MM.1S (cell line): ENCODE data around the gene SDK1.

Source experiments
- DNase-seq: peaks from one replicate; pipeline ENCODE4 v3.0.0-alpha.2; 2015
- H2AFZ ChIP-seq: fragments of 300-600 bp; sonication (generic); 2 replicates; pipeline ENCODE4 v1.6.0; 2016; ENCODE audit warnings: antibody characterized with exemption, low read length
- H3F3A ChIP-seq: fragments of 300-600 bp; sonication (generic); 2 replicates; pipeline ENCODE4 v1.6.1; 2016; ENCODE audit warnings: mild to moderate bottlenecking, antibody characterized with exemption, low read length, moderate library complexity, mixed read lengths; ENCODE audit not compliant: insufficient read depth
- H3K27ac ChIP-seq: fragments of 300-600 bp; sonication (generic); 2 replicates; pipeline ENCODE4 v1.5.1; 2016; ENCODE audit warnings: mild to moderate bottlenecking, low read length
- H3K27me3 ChIP-seq: fragments of 300-600 bp; sonication (generic); replicated peaks from 2 replicates; pipeline ENCODE4 v1.6.0; 2016; ENCODE audit warnings: low read length; ENCODE audit not compliant: insufficient read depth
- H3K36me3 ChIP-seq: fragments of 300-600 bp; sonication (generic); replicated peaks from 2 replicates; pipeline ENCODE4 v1.6.1; 2016; ENCODE audit warnings: mild to moderate bottlenecking, low read length, mixed read lengths; ENCODE audit not compliant: insufficient read depth
- H3K4me1 ChIP-seq: fragments of 300-600 bp; sonication (generic); 2 replicates; pipeline ENCODE4 v1.6.1; 2016; ENCODE audit warnings: low read length, mixed read lengths
- H3K4me2 ChIP-seq: fragments of 300-600 bp; sonication (generic); 2 replicates; pipeline ENCODE4 v1.6.0; 2016; ENCODE audit warnings: low read depth, low read length
- H3K4me3 ChIP-seq: fragments of 300-600 bp; sonication (generic); 2 replicates; pipeline ENCODE4 v1.5.1; 2016; ENCODE audit warnings: low read length, mixed read lengths
- H3K79me2 ChIP-seq: fragments of 300-600 bp; sonication (generic); 2 replicates; pipeline ENCODE4 v1.6.1; 2016; ENCODE audit warnings: mixed run types, low read length, mixed read lengths
- H3K9ac ChIP-seq: fragments of 300-600 bp; sonication (generic); 2 replicates; pipeline ENCODE4 v1.6.1; 2016; ENCODE audit warnings: low read length, mixed read lengths
- H3K9me2 ChIP-seq: fragments of 300-600 bp; sonication (generic); replicated peaks from 2 replicates; pipeline ENCODE4 v1.6.1; 2016; ENCODE audit warnings: mild to moderate bottlenecking, low read length, mixed read lengths; ENCODE audit not compliant: insufficient read depth
- H3K9me3 ChIP-seq: fragments of 300-600 bp; sonication (generic); replicated peaks from 2 replicates; pipeline ENCODE4 v1.6.1; 2016; ENCODE audit warnings: mild to moderate bottlenecking, low read length, mixed read lengths; ENCODE audit not compliant: insufficient read depth
- H4K20me1 ChIP-seq: fragments of 300-600 bp; sonication (generic); 2 replicates; pipeline ENCODE4 v1.6.1; 2016; ENCODE audit warnings: mild to moderate bottlenecking, low read length, moderate library complexity, mixed read lengths; ENCODE audit not compliant: insufficient read depth
- EZH2 ChIP-seq: fragments of 300-600 bp; sonication (generic); optimal IDR thresholded peaks from 2 replicates; pipeline ENCODE3; 2017; ENCODE audit warnings: low read depth, mild to moderate bottlenecking, antibody characterized with exemption, low read length, mixed read lengths
- EZH2phosphoT487 ChIP-seq: fragments of 300-600 bp; sonication (generic); IDR thresholded peaks from 2 replicates; pipeline ENCODE4 v1.6.1; 2018; ENCODE audit warnings: antibody characterized with exemption, low read length
- TF ChIP-seq, protein P1 (sequence below): fragments of 300-600 bp; sonication (generic); IDR thresholded peaks from 2 replicates; pipeline ENCODE4 v1.5.1; 2016; ENCODE audit warnings: antibody characterized with exemption, low read length, mixed read lengths

SDK1 gene

DNA sequence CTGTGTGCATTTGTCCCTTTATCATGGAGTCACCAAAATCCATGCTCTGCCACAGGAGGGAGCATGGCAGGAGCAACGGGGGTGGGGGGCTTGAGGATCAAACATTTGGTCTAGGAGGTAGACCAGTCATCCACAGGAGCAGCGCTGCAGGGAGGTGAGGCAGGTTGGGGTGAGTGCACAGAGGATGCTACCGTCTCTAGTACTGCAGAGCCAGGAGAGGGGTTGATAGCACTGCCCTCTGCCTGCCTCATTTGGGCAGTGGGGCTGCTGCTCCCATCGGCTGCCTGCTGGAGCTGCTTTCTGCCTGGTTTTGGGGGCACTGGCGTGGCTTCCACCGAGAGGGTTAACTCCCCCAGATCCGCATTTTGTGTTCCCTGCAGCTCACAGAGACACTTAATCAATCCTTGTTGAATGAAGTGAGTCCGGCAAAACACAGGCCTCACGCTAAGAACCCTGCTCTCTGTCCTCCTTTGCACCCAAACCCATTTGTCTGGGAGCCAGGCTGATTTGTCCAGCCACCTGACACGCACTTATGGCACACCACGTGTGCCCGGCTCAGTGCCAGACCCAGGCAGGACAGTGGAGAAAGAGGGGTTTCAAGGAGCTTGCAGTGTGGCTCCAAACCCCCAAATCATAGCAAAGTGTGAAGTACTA, 854.0 kb downstream of the SDK1 start:
- Histone ChIP-seq H3K9me2 (no peaks in the 10 kb centered on the region), H3F3A (no peaks in the 10 kb centered on the region), H4K20me1 (no peaks in the 10 kb centered on the region), H3K27ac (no peak overlapping the region), H3K9ac (no peak overlapping the region), H3K36me3 (no peaks in the 10 kb centered on the region), H2AFZ (no peak overlapping the region), H3K4me1 (no peaks in the 10 kb centered on the region), H3K4me2 (no peak overlapping the region), H3K9me3 (no peaks in the 10 kb centered on the region), H3K79me2 (no peaks in the 10 kb centered on the region), H3K27me3 (no peaks in the 10 kb centered on the region), H3K4me3 (no peak overlapping the region)
- no peak for TF ChIP-seq EZH2
- TF ChIP-seq EZH2phosphoT487: no peak
- TF ChIP-seq, protein P1, sequence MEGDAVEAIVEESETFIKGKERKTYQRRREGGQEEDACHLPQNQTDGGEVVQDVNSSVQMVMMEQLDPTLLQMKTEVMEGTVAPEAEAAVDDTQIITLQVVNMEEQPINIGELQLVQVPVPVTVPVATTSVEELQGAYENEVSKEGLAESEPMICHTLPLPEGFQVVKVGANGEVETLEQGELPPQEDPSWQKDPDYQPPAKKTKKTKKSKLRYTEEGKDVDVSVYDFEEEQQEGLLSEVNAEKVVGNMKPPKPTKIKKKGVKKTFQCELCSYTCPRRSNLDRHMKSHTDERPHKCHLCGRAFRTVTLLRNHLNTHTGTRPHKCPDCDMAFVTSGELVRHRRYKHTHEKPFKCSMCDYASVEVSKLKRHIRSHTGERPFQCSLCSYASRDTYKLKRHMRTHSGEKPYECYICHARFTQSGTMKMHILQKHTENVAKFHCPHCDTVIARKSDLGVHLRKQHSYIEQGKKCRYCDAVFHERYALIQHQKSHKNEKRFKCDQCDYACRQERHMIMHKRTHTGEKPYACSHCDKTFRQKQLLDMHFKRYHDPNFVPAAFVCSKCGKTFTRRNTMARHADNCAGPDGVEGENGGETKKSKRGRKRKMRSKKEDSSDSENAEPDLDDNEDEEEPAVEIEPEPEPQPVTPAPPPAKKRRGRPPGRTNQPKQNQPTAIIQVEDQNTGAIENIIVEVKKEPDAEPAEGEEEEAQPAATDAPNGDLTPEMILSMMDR: no peak
- no peak for DNase-seq

GRCh38 chr7:4156190-4156589, 855.1 kb downstream of the SDK1 start:
- Histone ChIP-seq H3K9ac (no peak overlapping the region), H3K27me3 (no peaks in the 10 kb centered on the region), H3F3A (no peaks in the 10 kb centered on the region), H4K20me1 (no peaks in the 10 kb centered on the region), H3K9me3 (no peaks in the 10 kb centered on the region), H3K4me2 (no peak overlapping the region), H3K36me3 (no peaks in the 10 kb centered on the region), H3K9me2 (no peaks in the 10 kb centered on the region), H3K4me1 (no peaks in the 10 kb centered on the region), H3K27ac (no peak overlapping the region), H3K79me2 (no peaks in the 10 kb centered on the region), H3K4me3 (no peak overlapping the region), H2AFZ (no peak overlapping the region)
- no peak for DNase-seq
- TF ChIP-seq EZH2 (no peak), EZH2phosphoT487 (no peak)
- TF ChIP-seq, protein P1: no peak

DNA sequence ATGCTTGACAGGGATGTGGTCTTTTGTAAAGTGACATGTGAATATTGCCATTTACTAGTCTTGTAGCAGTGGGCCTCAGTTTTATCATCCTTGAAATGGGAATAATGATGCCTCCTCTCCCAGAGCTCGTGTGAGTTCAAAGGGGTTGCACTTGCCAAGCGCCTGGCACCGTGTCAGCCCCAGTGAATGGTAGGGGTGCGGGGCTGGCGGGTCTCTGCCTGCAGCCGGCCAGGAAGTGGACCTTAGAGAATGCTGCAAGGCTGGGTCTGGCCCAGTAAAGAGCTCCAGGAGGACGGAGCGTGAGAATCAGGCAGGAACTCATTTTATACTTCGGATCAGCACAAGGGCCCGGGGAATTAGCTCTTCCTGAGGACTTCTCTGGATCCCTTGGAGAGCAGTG, 856.6 kb downstream of the SDK1 start:
- Histone ChIP-seq H3K9ac (no peak overlapping the region), H3K9me3 (no peaks in the 10 kb centered on the region), H3K79me2 (no peaks in the 10 kb centered on the region), H3K4me1 (no peaks in the 10 kb centered on the region), H3K4me3 (no peak overlapping the region), H3K36me3 (no peaks in the 10 kb centered on the region), H3K4me2 (no peak overlapping the region), H4K20me1 (no peaks in the 10 kb centered on the region), H3F3A (no peaks in the 10 kb centered on the region), H2AFZ (no peak overlapping the region), H3K9me2 (no peaks in the 10 kb centered on the region), H3K27ac (no peak overlapping the region), H3K27me3 (no peaks in the 10 kb centered on the region)
- TF ChIP-seq, protein P1: no peak
- no peak for TF ChIP-seq EZH2phosphoT487
- no peak for TF ChIP-seq EZH2
- DNase-seq: no peak
